Measurements from ENCODE around the gene FGFRL1.

GRCh38 chr4:1052231-1052671 lies 40.8 kb downstream of the FGFRL1 start:
- TF ChIP-seq EZH2 (IDR thresholded peaks at IDR 0.05) (no peak), POLR2AphosphoS5 (IDR thresholded peaks at IDR 0.05; ENCODE audit: borderline replicate concordance, low read depth, low read length) (no peak), FOXP2 (optimal IDR thresholded peaks at IDR 0.05; ENCODE audit: control extremely low read depth, extremely low read length, insufficient read depth) (no peak)

Measured in SK-N-MC (cell line).